GM12875 (cell line): ENCODE measurements around the gene PDK2.

Source experiments
- H3K4me3 ChIP-seq: one replicate; pipeline ENCODE4 v1.5.1; 2011; ENCODE audit warnings: low read depth, low read length, control low read depth
- TF ChIP-seq, protein P1 (sequence below): IDR thresholded peaks from 2 replicates; pipeline ENCODE4 v1.5.1; 2011; ENCODE audit warnings: low read depth, mild to moderate bottlenecking, control low read depth, inconsistent platforms, low read length, moderate library complexity, borderline replicate concordance; ENCODE audit not compliant: insufficient read depth

PDK2 gene

DNA sequence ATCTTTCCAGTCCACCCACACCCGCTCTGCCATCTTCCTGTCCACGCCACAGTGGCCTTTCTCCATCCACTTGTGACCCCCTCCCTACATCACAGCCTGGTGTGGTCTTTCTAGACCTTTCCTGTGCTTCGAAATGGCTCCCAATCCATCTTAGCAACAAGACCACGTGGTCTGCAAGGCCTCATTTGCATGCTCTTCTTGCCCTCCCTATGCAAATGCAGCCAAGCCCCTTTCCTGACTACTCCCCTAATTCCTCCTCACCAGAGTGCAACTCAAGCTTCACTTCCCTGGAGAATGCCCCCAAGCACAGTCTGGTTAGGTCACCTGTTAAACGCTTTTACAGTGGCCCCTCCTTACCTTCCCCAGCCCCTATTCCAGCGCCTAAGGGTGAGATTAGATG lies 49.2 kb downstream of the PDK2 start:
- no peak overlapping the region for H3K4me3 ChIP-seq
- TF ChIP-seq, protein P1, sequence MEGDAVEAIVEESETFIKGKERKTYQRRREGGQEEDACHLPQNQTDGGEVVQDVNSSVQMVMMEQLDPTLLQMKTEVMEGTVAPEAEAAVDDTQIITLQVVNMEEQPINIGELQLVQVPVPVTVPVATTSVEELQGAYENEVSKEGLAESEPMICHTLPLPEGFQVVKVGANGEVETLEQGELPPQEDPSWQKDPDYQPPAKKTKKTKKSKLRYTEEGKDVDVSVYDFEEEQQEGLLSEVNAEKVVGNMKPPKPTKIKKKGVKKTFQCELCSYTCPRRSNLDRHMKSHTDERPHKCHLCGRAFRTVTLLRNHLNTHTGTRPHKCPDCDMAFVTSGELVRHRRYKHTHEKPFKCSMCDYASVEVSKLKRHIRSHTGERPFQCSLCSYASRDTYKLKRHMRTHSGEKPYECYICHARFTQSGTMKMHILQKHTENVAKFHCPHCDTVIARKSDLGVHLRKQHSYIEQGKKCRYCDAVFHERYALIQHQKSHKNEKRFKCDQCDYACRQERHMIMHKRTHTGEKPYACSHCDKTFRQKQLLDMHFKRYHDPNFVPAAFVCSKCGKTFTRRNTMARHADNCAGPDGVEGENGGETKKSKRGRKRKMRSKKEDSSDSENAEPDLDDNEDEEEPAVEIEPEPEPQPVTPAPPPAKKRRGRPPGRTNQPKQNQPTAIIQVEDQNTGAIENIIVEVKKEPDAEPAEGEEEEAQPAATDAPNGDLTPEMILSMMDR: no peak

DNA sequence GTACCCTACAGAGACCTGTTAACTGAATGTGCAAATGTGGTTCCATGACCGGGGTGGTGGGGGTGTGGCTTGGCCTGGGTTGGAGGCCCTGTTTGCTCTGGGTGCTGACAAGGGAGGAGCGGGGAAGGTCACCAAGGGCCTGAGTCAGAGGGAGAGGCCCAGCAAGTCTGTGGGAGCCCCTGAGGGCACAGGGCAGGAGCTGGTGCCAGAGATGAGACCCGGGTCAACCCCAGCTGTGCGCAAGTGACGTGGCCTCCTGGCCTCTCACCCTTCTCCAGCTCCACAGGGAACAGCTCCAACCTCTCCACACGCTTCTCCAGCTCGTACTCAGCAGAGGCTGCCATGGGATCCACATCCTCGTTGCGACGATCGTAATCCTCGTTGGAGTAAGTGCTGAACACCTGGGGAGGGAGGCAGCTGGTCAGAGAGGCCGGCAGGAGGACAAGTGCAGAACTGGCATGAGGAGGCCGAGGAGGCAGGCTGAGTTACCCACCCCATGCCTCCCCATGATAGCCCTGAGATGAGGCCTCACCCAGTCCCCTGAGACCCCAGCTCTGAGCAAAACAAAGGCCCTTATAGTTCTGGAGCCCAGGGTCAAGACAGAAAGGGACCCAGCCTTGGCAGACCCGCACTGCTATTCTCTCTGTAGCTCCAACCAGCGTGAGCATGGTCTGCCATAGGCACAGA lies 49.8 kb downstream of the PDK2 start:
- TF ChIP-seq, protein P1: no peak

DNA sequence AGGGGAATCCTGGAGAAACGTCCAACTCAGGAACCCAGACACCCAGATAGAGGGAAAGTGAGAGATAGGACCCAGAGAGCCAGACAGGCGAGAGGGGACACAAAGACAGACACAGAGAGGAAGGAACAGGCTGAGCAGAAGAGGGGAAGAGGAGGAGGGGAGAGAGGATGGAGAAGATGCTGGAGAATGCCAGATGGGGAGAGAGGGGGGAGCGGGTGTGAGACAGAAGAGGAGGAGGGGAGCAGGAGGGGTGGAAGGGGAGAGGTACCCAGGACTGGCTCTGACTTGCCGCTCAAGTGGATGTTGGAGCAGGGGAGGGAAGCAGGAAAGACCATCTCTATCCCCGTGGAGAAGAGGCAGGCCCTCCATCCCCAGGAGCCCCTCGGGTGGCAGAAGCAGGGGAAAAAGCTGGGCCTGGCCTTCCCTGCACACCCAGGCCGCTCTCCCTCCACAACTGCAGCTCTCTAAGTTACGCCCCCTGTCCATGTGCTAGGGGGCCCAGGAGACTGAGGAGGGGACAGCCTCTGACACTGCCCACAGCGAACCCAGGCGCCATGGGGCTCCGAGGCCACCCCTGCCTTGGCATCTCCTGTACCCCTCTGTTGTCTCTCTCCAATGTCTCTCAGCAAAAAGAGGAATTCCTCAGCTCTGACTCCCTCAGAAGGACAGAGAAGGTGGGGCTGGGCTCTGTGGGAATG lies 50.5 kb downstream of the PDK2 start:
- TF ChIP-seq, protein P1: no peak
- H3K4me3 ChIP-seq: no peak overlapping the region

More for the DNA sequence above, 49.8 kb downstream of the PDK2 start:
- H3K4me3 ChIP-seq: no peak overlapping the region

DNA sequence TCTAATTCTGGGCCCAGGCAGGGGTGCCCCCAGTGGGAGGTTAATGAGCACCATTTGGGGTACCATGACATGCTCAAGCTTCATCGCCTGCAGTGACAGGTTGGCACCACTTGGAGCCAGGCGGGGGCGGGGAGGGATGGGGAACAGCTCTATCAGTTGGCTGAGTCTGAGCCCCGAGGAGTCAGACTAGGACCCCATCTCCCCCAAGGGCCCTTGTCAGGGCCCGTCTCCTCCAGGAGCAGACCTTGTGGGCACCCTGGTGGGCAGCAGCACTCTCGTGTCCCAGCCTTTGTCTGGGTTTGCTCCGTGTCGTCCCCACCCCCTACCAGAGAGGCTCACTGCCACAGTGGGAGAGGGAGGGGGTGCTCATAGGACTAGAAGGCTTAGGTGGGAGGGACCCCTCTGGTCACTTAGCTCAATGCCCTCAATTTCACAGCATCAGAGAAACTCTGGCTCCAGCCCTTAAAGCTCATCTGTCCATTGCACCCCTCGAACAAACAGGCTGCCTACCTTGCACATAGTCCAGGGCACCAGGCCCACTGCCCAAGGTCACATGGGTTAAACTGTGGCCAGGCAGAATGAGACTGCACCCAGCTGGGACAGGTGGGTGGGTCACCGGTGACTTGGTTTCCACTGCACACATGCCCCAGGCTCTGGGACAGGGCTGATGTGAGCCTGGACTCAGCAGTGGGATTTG lies 51.2 kb downstream of the PDK2 start:
- H3K4me3 ChIP-seq: peak overlapping the region; percentile 85
- TF ChIP-seq, protein P1: peak; percentile 25; the same call in 1 of the 2 replicates

DNA sequence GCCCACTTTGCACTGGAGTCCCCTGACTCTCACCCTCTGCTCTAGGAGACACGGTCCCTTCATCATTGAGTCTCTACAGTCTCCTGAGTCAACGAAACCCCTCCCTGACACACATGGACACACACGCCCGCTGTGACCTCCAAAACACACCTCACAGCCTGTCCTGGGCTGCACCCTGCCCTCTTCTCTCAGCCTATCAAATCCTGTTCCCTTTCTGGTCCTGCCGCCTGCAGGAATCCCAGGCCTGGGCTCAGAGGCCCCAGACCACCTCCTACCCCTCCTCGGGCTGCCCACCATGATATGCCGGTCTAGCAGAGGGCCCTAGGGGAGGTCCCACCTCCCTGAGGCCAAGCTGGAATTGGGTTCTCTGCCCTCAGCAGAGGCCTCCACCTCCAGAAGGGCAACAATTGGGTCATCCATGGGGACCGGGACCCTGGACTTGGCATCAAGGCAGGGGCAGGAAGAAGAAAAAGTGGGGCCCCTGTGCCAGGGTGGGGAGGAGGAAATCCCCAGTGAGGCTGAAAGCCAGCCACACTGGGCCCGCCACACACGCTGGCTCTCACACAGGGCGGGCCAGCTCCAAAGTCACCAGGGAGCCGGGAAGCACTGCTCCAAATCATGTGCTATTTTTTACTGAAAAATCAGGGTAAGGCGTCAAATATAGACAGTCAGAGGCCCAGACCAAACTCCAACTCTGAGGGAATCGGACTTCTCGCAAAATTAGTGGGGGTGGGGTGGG lies 51.9 kb downstream of the PDK2 start:
- TF ChIP-seq, protein P1: no peak
- peak overlapping the region; percentile 85 for H3K4me3 ChIP-seq

DNA sequence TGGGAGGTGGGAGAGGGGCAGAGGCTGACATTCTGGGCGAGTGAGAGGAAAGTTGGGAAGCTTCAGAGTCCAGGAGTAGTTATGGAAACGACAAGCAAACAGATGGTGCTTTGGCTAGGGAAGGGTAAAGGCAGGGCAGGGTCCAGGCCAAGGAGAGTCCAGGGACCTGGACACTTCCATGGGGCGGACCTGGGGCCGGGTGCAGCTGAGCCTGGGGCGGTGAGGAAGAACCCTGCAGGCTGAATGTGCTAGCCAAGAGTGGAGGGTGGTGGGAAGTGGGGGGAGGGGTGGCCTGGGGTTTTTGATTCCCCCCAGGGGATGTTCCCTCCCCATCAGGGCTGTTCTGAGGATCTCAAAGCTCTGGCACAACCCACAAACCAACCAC lies 52.7 kb downstream of the PDK2 start:
- TF ChIP-seq, protein P1: no peak
- peak overlapping the region; percentile 85 for H3K4me3 ChIP-seq
